GM19099 (cell line): ENCODE data around the gene CTSO.

ENCODE experiments used
- POLR2A ChIP-seq: IDR thresholded peaks from 3 replicates; pipeline ENCODE4 v1.6.1; 2011; ENCODE audit warnings: low read depth; ENCODE audit not compliant: insufficient read length; ENCODE audit errors: extremely low read depth

CTSO gene

DNA sequence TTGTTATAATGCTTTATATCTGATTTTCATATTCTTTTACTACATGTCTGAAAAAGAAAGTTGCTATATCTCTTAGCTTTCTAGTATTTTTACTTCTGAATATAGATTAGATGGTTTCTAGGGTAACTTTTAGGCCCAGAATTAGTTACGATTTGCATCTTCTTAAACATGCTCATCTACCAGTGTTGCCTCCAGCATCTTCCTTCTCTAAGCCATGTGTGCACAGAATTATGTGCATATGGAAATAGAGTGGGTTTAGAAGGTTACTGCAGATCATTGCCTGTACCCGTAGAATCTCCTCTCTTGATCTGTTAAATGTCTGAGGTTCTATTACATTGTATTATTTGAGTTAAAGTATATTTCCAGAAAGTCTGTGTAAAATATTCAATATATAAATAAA, 52.7 kb downstream of the CTSO start:
- no peak for TF ChIP-seq POLR2A

DNA sequence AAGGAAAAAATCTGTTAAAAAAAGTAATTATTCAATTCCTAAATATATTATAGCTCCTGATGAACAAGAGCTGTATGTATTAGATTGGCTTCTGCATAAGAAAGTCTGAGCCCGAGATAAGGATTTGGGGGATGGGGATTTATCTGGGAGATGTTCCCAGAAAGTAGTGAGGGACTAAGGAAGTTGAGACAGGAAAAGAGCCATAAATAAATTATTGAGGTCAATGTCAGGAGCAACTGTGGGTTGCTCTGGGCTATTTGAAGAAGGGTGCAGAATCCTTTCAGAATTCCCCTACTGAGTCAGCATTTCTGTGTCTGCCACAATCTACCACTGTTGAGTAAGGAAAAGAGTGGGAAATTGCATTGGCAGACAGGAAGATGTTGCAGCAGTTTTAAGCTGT, 53.3 kb downstream of the CTSO start:
- no peak for TF ChIP-seq POLR2A

DNA sequence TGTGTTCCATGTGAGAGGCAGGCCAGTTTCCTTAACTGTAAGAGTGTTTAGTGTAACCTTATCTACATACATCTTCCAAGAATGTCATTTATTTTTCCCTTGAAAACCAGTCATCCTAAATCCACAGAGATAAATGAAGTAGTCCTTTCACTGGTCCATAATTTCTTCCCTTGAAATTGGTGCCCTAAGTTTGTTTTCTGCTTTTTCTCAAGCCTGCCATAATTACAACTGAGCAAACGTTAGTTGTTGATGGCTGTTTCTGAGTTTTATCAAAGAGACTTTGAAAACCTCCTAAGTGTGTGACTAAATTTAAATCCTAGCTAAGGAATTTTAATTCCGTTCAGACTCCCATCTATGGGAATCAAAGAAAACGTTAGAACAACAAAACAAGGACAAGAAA, 53.8 kb downstream of the CTSO start:
- no peak for TF ChIP-seq POLR2A

DNA sequence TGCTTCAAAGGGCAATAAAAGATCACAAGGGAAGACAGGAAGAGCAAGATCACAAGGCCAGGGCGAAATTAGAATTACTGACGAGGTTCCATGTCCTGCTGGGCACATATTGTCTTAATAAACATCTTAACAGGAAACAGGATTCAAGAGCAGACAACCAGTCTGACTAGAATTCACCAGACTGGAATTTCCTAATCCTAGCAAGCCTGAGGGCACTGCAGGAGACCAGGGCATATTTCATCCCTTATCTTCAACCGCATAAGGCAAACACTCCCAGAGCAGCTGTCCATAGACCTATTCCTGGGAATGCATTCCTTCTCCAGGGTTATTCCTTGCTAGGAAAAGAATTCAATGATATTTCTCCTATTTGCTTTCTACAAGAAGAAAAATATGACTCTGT, 62.6 kb downstream of the CTSO start:
- TF ChIP-seq POLR2A, result no peak

DNA sequence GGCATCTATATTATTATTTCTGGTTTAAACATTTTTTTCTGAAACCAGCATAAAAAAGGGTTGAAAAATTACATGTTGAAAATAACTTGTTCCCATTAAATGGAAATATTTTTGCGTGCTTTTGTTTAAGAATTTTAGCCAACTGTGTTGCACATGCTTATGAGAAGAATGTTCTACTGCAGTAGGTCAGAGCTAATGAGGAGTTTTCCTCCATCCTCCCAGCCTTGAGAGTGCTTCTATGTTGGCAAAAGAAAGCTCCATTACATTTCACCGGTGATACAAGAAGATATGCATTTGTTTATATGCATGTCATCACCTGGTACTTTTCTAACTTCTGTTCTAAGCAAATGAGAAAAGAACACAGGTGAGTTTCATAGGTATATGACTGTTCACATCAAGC, 63.7 kb downstream of the CTSO start:
- TF ChIP-seq POLR2A, result no peak

DNA sequence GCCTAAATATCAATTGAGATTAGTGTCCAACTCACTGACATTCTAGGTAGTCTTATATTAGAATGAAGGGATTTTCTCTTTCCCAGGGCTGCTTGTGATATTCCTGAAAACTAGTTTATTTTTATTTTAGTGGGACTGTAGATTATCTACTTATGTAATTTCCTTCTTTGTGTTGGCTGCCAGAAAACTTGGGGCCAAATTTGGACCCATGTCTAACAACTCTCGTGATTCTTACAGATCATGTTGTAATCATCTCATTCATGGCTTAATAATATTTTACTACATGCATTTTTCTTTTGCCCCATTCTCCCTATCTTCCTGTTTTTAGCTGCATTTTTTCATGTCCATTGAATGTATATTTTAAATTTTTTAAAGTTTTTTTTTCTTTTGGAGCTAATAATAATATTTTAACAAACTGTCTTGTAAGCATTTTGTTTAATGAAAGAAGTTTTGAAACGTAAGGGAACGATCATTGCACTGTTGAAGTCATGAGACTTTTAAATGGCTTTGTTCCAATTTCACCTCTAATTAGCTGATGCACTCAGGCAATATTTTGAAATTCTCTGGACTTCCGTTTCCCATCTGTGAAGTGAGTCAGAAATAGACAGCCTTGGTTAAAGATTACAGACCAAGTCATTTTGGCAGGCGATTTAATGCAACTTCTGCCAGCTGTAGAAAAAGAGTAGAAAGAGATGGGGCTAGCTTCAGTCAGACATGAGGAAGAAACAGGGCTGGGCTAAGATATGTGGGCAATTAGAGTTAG, 64.5 kb downstream of the CTSO start:
- TF ChIP-seq POLR2A, result no peak

DNA sequence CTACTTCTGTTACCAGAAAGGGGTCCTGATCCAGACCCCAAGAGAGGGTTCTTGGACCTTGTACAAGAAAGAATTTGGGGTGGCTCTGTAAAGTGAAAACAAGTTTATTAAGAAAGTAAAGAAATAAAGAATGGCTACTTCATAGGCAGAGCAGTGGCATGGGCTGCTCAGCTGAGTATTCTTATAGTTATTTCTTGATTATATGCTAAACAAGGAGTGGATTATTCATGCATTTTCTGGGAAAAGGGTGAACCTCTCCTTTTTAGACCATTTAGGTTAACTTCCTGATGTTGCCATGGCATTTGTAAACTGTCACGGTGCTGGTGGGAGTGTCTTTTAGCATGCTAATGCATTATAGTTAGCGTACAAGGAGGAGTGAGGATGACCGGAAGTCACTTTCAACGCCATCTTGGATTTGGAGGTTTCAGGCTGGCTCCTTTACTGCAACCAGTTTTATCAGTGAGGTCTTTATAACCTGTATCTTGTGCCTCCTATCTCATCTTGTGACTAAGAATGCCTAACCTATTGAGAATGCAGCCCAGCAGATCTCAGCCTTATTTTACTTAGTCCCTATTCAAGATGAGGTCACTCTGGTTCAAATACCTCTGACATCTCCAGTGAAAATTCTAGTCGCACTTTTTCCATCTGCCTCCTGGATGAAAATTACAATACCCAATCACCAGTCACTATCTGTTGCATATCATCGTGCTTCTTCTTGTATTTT, 65.7 kb downstream of the CTSO start:
- TF ChIP-seq POLR2A, result no peak

DNA sequence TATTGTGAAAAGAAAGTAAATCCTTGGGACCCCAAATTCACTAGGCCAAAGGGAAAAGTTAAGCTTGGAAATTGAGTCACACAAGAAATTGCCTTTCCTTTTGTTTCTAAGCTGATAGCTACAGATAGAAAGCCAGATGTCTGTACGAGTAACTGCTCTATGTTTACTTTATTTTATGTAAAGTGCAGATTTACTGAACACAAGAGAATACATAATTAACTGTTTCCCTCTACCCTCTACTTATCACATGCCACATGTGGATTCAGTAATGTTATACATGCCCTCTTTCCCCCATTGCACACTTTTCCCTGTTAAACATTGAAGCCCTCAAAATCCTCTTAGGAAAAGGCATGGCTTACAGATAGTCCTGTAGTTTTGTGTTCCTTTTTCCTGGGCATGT, 66.6 kb downstream of the CTSO start:
- no peak for TF ChIP-seq POLR2A

DNA sequence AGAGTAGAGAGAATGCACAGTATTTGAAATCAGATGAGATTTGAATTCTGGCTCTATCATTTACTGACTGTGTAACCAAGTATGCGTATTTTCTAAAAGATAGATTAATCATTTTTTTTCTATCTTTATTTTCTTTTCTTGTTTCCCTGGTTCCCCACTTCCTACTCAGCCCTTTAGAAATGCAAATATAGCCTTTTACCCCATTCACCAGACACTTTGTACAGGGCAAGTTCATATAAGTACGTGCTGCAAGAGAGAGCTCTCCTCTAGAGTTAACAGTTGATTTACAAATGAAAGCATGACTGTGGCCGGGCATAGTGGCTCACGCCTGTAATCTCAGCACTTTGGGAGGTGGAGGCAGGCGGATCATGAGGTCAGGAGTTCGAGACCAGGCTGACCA, 68.0 kb downstream of the CTSO start:
- TF ChIP-seq POLR2A, result no peak

DNA sequence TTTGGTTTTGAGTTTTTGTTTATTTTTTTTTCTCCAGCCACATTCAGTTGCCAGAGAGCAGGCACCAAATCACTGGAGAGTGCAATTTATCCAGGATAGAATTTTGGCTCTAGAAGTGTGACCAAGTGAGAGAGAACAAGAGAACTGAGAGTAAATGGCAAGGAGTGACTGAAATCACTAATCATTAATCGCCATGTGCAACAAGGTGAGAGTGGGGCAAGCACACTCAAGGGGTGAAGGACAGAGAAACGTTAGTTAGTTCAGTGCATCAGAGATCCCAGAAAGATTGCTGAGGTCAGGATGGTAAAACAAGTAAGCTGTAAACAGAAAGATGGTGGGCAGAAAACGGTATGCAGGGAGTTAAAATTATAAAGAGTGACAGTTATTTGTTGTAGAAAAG, 69.8 kb downstream of the CTSO start:
- no peak for TF ChIP-seq POLR2A

DNA sequence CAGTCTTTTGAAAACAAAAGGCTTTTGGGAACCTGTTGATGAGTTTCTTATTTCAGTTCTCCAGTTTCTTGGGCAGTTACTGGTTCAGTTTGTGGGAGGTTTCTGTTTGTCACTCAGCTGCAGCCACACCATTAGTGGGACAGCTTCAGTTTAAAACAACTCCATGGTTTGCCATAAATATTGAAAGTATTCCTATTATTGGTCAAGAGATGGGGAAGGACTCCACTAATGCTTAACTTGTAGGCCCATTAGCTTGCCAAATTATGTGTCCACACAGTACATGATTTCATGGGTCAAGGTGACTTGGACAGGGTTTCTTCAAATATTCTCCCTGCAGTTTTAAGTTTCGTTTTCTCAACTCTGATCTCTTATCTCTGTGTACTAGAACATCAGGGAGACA, 72.1 kb downstream of the CTSO start:
- no peak for TF ChIP-seq POLR2A

DNA sequence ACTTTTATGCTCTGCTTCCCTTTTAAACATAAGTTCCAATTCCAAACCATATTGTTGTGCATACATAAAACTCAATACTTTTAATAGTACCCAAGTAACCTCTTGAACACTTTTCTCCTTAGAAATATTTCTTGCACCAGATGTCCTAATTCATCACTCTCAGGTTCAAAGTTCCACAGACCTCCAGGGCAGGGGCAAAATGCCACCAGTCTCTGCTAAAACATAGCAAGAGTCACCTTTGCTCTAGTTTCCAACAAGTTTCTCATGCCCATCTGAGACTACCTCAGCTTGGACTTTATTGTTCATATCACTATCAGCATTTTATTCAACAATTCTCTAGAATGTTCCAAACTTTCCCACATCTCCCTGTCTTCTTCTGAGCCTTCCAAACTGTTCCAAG, 73.9 kb downstream of the CTSO start:
- TF ChIP-seq POLR2A, result no peak

DNA sequence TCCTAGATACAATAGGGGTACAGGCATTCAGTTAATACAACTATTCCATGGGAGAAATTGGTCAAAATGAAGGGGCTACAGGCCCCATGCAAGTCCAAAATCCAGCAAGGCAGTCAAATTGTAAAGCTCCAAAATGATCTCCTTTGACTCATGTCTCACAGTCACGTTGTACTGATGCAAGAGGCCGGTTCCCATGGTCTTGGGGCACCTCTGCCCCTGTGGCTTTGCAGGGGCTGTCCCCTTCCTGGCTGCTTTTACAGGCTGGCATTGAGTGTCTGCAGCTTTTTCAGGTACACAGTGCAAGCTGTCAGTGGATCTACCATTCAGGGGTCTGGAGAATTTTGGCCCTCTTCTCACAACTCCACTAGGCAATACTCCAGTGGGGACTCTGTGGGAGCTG, 75.1 kb downstream of the CTSO start:
- TF ChIP-seq POLR2A, result no peak

DNA sequence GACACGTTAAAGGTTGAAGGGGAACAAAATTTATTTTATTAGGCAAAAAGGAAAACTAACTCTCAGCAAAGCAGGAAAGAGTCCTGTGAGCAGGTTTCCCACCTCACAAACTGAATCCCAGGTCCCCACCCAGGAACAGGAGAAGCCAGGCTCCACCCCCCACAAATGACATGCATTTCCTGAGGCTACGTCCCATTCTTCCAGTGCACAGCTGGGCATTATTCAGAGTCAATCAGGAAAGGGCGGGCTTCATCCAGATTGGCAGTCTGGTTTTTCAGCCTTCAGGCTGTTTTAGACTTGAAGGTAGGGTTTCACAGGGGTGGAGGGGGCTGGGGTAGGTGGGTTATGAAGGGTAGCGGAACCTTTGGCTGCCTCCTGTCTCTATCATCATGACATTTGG, 75.7 kb downstream of the CTSO start:
- no peak for TF ChIP-seq POLR2A

DNA sequence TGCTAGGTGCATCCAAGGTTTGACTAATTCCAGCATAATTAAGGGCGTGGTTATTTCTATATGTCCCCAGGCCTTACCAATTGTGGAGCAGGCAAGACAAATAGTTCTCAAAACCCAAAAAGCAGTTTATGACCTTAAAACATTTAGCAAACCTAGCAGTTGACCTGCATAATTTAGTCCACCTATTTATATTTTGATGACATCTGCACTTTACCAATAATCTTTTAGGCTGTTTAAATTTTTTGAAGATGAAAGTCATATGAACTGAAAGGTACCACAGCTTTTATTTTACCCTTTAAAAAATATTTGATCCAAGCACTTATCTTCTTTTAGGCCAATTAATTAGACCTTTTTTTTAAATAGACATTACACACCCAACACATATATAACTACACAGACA, 77.8 kb downstream of the CTSO start:
- TF ChIP-seq POLR2A, result no peak
